ENCODE results near the gene MARK2. TPM values are rescaled to one million over a fixed set of nuclear protein-coding genes. Genes with fewer than 3 reads are reported as not detected.

Gene MARK2
- total RNA-seq, 1 donor from 2014 or later: 40.1 TPM

DNA sequence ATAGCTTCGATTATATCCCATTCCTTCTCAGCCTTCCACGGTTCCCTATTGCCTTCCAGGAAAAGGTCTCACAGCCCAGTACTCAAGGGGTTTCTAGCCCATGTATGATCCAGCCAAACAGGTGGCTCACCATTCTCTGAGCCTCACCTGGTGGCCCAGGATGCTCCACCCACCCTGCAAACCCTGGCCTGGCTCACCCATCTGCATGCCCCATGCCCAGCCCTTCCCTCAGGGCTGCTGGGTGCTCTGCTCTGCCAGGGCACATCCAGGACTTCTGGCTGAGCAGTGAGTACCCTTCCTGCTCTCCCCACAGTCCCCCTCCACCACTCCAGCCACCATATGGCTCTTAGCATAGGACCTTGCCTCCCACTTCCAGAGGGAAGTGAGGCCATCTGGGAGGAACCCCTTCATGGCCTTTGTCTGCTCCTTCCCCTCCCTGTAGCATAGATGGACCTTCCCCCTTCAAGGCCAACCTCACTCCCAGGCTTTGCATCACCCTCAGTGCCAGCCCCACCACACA lies 83.8 kb downstream of the MARK2 start:
- TF ChIP-seq, protein P1, sequence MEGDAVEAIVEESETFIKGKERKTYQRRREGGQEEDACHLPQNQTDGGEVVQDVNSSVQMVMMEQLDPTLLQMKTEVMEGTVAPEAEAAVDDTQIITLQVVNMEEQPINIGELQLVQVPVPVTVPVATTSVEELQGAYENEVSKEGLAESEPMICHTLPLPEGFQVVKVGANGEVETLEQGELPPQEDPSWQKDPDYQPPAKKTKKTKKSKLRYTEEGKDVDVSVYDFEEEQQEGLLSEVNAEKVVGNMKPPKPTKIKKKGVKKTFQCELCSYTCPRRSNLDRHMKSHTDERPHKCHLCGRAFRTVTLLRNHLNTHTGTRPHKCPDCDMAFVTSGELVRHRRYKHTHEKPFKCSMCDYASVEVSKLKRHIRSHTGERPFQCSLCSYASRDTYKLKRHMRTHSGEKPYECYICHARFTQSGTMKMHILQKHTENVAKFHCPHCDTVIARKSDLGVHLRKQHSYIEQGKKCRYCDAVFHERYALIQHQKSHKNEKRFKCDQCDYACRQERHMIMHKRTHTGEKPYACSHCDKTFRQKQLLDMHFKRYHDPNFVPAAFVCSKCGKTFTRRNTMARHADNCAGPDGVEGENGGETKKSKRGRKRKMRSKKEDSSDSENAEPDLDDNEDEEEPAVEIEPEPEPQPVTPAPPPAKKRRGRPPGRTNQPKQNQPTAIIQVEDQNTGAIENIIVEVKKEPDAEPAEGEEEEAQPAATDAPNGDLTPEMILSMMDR (IDR thresholded peaks at IDR 0.05; ENCODE audit: insufficient read depth, low read length, poor library complexity, severe bottlenecking): no peak
- no peaks in the 10 kb centered on the region for H3K36me3 ChIP-seq (ENCODE audit: control insufficient read depth, insufficient read depth, low read length)
- peaks cover 9% of the 10 kb centered on the region for H3K27me3 ChIP-seq (ENCODE audit: control insufficient read depth, insufficient read depth, low read length)
- no peak overlapping the region for H3K4me3 ChIP-seq (ENCODE audit: low read depth, low read length)
- DNase-seq (ENCODE audit: low read depth): no peak

DNA sequence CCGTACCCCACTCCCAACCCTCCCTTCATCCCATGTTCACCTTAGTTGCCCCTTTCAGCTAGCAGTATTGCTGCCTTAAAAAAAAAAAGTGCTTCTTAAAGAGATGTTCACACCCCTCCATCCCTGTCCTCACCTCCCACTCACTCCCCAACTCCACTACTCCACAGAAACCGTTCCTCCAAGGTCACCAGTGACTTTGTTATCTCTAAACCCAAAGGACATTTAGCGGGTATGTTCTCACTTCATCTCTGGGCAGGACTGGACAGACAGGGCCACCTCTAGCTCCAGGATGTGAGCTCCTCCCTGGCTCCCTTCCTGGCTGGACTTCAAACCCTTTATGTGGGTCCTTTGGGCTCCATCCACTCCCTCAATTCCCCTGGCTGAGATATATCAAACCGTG lies 84.4 kb downstream of the MARK2 start:
- DNase-seq (ENCODE audit: low read depth): no peak
- Histone ChIP-seq H3K36me3 (ENCODE audit: control insufficient read depth, insufficient read depth, low read length) (no peaks in the 10 kb centered on the region), H3K4me3 (ENCODE audit: low read depth, low read length) (no peak overlapping the region), H3K27me3 (ENCODE audit: control insufficient read depth, insufficient read depth, low read length) (peaks cover 13% of the 10 kb centered on the region)
- TF ChIP-seq, protein P1 (IDR thresholded peaks at IDR 0.05; ENCODE audit: insufficient read depth, low read length, poor library complexity, severe bottlenecking): no peak

DNA sequence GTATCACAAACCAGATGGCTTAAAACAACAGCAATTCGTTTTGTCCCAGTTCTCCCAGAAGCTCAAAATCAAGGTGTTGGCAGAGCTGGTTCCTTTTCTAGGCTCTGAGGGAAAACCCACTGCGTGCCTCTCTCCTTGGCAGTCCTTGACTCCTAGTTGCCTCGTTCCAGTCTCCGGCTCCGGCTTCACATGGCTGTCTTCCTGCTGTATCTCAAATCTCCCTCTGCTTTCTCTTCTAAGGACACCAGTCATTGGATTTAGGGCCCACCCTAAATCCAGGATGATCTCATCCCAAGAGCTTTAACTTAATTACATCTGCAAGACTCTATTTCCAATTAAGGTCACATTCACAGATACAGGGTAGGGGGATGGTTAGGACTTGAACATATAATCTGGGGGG lies 90.7 kb downstream of the MARK2 start:
- no peak for DNase-seq (ENCODE audit: low read depth)
- no peak overlapping the region for H3K4me3 ChIP-seq (ENCODE audit: low read depth, low read length)
- TF ChIP-seq, protein P1 (IDR thresholded peaks at IDR 0.05; ENCODE audit: insufficient read depth, low read length, poor library complexity, severe bottlenecking): no peak

DNA sequence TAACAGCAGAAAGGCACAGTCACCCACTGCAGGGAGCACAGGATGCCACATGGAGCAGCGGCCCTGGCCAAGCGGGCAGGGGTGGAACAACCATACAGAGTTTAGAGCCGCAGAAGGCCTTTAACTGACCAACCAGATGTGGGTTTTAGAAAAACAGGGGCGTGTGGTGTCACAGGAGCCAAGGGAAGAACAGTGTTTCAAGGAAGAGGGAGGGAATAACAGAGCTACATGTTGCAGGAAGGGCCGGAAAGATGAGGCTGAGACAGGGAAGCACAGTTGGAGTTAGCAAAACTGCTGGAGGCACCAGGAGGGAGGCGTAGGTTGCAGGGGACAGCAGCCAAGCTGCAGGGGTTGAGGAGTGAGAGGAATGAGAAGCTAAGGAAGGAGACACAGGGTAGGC lies 92.1 kb downstream of the MARK2 start:
- no peak for DNase-seq (ENCODE audit: low read depth)
- H3K36me3 ChIP-seq (ENCODE audit: control insufficient read depth, insufficient read depth, low read length): no peaks in the 10 kb centered on the region
- no peak overlapping the region for H3K4me3 ChIP-seq (ENCODE audit: low read depth, low read length)
- TF ChIP-seq, protein P1 (IDR thresholded peaks at IDR 0.05; ENCODE audit: insufficient read depth, low read length, poor library complexity, severe bottlenecking): no peak
- peaks cover 3% of the 10 kb centered on the region for H3K27me3 ChIP-seq (ENCODE audit: control insufficient read depth, insufficient read depth, low read length)

More for the DNA sequence above, 90.7 kb downstream of the MARK2 start:
- H3K27me3 ChIP-seq (ENCODE audit: control insufficient read depth, insufficient read depth, low read length): peaks cover 3% of the 10 kb centered on the region
- H3K36me3 ChIP-seq (ENCODE audit: control insufficient read depth, insufficient read depth, low read length): no peaks in the 10 kb centered on the region

DNA sequence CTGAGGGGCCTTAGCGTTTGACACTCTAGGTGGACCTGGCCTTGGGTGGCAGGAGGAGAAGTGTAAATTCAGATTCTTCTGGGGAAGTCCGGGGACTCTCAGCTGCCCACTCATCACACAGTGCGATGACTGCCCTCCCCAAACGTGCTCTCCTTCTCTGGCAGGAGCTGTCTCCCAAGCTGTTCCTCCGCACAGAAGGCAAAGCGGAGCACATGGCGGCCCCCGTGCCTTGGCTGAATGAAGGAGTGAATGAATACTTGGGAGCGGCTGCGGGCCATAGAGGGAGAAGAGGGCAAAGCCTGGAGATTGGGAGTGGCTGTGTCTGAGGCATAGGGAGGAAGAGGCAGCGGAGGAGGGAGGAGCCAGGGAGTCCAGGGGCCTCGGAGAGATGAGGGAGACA lies 93.0 kb downstream of the MARK2 start:
- no peak for DNase-seq (ENCODE audit: low read depth)
- TF ChIP-seq, protein P1 (IDR thresholded peaks at IDR 0.05; ENCODE audit: insufficient read depth, low read length, poor library complexity, severe bottlenecking): no peak
- Histone ChIP-seq H3K27me3 (ENCODE audit: control insufficient read depth, insufficient read depth, low read length) (peaks cover 3% of the 10 kb centered on the region), H3K36me3 (ENCODE audit: control insufficient read depth, insufficient read depth, low read length) (no peaks in the 10 kb centered on the region), H3K4me3 (ENCODE audit: low read depth, low read length) (no peak overlapping the region)

DNA sequence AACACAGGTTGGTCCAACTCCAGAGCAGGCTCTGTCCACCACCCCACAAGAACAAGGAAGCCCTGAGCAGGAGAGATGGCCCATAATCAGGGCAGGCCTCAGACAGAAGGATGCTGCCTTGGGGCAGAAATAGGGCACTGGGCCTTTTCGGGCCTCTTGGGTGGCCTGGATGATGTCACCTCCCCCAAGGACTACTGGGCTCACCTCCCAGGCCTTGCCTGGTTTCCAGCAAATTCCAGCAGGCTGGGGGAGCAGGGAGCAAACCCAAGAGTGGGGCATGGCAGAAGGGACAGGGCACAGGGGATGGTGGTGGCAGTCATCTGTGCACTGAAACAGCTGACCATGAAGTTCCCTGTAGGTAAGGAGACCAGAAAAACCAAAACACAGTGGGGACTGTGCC lies 94.5 kb downstream of the MARK2 start:
- Histone ChIP-seq H3K4me3 (ENCODE audit: low read depth, low read length) (no peak overlapping the region), H3K36me3 (ENCODE audit: control insufficient read depth, insufficient read depth, low read length) (no peaks in the 10 kb centered on the region), H3K27me3 (ENCODE audit: control insufficient read depth, insufficient read depth, low read length) (no peaks in the 10 kb centered on the region)
- DNase-seq (ENCODE audit: low read depth): no peak
- TF ChIP-seq, protein P1 (IDR thresholded peaks at IDR 0.05; ENCODE audit: insufficient read depth, low read length, poor library complexity, severe bottlenecking): no peak
